Prostate gland (tissue), 2 donors: ENCODE measurements around the gene COL6A1. TPM values are rescaled to one million over a fixed set of nuclear protein-coding genes. Genes with fewer than 3 reads are reported as not detected.

Experiments used
- DNase-seq: peaks from one replicate; pipeline ENCODE4 v3.0.0-alpha.2; 2019; ENCODE audit warnings: low spot score
- H3K27ac ChIP-seq, 2 donors: fragments of 200-600 bp; sonication (generic); 2 replicates each; pipeline ENCODE4 v1.5.1; 2017 to 2019
- H3K27me3 ChIP-seq: fragments of 200-600 bp; sonication (generic); replicated peaks from 2 replicates; pipeline ENCODE4 v1.5.1; 2019; ENCODE audit not compliant: insufficient read depth
- H3K36me3 ChIP-seq, 2 donors: fragments of 200-600 bp; sonication (generic); 1 replicate in 1 of 2; 2 replicates in 1 of 2; pipeline versions ENCODE4 v1.5.1 to v1.8.1; 2017 to 2019
- H3K4me1 ChIP-seq: fragments of 200-600 bp; sonication (generic); replicated peaks from 2 replicates; pipeline ENCODE4 v1.5.1; 2019
- H3K4me3 ChIP-seq, 2 donors: fragments of 200-600 bp; sonication (generic); 2 replicates each; pipeline ENCODE4 v1.5.1; 2017 to 2019
- H3K9me3 ChIP-seq: fragments of 200-600 bp; sonication (generic); 2 replicates; pipeline ENCODE4 v1.5.1; 2017
- POLR2A ChIP-seq: fragments of 450-650 bp; IDR thresholded peaks from one replicate; pipeline ENCODE4 v1.6.1; 2016; ENCODE audit warnings: antibody characterized with exemption, mild to moderate bottlenecking
- POLR2AphosphoS5 ChIP-seq: sonication (generic); formaldehyde crosslinking; IDR thresholded peaks from one replicate; pipeline ENCODE4 v1.6.1; 2017; ENCODE audit warnings: antibody characterized with exemption
- WGBS: methylation state at CpG from one replicate; pipeline ENCODE4 v1.1.5; 2018; 5-methylcytosine and 5-hydroxymethylcytosine counted together
- intact Hi-C: fragments of 100-400 bp; cut with DNase I; formaldehyde crosslinking; loops from one replicate; pipeline ENCODE4 v1.14.2; 2022
- total RNA-seq, 2 donors: library from RNA; depleted of rRNA; stranded (reverse); fragments of >200 nt; gene quantifications; one replicate each; pipeline ENCODE4 v1.1.0, GENCODE V29; 2016
- TF ChIP-seq, protein P1 (sequence below), 4 experiments: fragments of 200-600 bp in 2 of 4; fragments of 450-650 bp in 2 of 4; sonication (generic) in 2 of 4; IDR thresholded peaks; 1 replicate in 3 of 4; 2 replicates in 1 of 4; pipeline ENCODE4 v1.5.1; 2016 to 2019; ENCODE audit warnings: antibody characterized with exemption in 4 of 4, mild to moderate bottlenecking in 2 of 4, moderate library complexity in 2 of 4

COL6A1 gene
- total RNA-seq, 2 donors from 2014 or later: 163 to 265 TPM

- intact Hi-C loops: no loop called here
- H3K4me3 ChIP-seq: no peak overlapping the region
- no peak for TF ChIP-seq POLR2A
- no peak for TF ChIP-seq POLR2AphosphoS5
- TF ChIP-seq, protein P1, sequence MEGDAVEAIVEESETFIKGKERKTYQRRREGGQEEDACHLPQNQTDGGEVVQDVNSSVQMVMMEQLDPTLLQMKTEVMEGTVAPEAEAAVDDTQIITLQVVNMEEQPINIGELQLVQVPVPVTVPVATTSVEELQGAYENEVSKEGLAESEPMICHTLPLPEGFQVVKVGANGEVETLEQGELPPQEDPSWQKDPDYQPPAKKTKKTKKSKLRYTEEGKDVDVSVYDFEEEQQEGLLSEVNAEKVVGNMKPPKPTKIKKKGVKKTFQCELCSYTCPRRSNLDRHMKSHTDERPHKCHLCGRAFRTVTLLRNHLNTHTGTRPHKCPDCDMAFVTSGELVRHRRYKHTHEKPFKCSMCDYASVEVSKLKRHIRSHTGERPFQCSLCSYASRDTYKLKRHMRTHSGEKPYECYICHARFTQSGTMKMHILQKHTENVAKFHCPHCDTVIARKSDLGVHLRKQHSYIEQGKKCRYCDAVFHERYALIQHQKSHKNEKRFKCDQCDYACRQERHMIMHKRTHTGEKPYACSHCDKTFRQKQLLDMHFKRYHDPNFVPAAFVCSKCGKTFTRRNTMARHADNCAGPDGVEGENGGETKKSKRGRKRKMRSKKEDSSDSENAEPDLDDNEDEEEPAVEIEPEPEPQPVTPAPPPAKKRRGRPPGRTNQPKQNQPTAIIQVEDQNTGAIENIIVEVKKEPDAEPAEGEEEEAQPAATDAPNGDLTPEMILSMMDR (IDR thresholded peaks at IDR 0.05): no peak
- H3K9me3 ChIP-seq: no peaks in the 10 kb centered on the region
- no peak for DNase-seq
- no peaks in the 10 kb centered on the region for H3K36me3 ChIP-seq
- 93% methylated on average over 36 of the region's 38 CpGs for WGBS
- no peaks in the 10 kb centered on the region for H3K4me1 ChIP-seq
- no peak overlapping the region for H3K27ac ChIP-seq
- no peaks in the 10 kb centered on the region for H3K27me3 ChIP-seq
Measured at GRCh38 chr21:45997495-45998275, 16.1 kb downstream of the COL6A1 start.

DNA sequence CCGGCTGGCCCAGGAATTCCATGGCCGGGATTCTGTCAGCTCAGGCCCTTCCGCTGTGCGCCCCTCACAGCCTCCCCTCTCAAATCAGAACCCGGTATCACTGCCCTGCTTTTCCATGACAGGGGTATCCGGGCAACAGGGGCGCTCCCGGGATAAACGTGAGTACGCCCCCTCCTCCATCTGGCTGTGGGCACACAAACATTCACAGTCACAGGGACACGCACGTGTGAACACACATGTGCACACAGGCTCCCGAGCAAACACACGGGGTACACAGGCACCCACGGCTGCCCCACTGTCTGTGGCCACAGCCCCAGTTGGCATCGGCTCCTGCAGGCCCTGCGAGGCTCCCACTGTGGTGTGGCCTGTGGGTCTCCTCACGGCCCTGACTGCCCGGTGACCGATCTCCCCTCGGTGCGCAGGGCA is 16.7 kb downstream of the COL6A1 start:
- H3K36me3 ChIP-seq: no peaks in the 10 kb centered on the region
- DNase-seq: no peak
- TF ChIP-seq, protein P1 (IDR thresholded peaks at IDR 0.05): no peak
- no peak for TF ChIP-seq POLR2AphosphoS5

GRCh38 chr21:45998871-45999580 is 17.5 kb downstream of the COL6A1 start:
- H3K4me1 ChIP-seq: no peaks in the 10 kb centered on the region
- intact Hi-C loops: no loop called here
- no peak for DNase-seq
- no peak overlapping the region for H3K4me3 ChIP-seq
- H3K27ac ChIP-seq: no peak overlapping the region
- 95% methylated on average over 31 of the region's 33 CpGs for WGBS
- H3K27me3 ChIP-seq: no peaks in the 10 kb centered on the region
- H3K36me3 ChIP-seq: no peaks in the 10 kb centered on the region
- H3K9me3 ChIP-seq: no peaks in the 10 kb centered on the region
- TF ChIP-seq POLR2A (no peak), POLR2AphosphoS5 (no peak)
- TF ChIP-seq, protein P1 (IDR thresholded peaks at IDR 0.05): no peak

More for the DNA sequence above, 16.7 kb downstream of the COL6A1 start:
- Histone ChIP-seq H3K9me3 (no peaks in the 10 kb centered on the region), H3K27ac (no peak overlapping the region), H3K27me3 (no peaks in the 10 kb centered on the region), H3K4me1 (no peaks in the 10 kb centered on the region), H3K4me3 (no peak overlapping the region)
- intact Hi-C loops: no loop called here
- 92% methylated on average over 22 of the region's 22 CpGs for WGBS

DNA sequence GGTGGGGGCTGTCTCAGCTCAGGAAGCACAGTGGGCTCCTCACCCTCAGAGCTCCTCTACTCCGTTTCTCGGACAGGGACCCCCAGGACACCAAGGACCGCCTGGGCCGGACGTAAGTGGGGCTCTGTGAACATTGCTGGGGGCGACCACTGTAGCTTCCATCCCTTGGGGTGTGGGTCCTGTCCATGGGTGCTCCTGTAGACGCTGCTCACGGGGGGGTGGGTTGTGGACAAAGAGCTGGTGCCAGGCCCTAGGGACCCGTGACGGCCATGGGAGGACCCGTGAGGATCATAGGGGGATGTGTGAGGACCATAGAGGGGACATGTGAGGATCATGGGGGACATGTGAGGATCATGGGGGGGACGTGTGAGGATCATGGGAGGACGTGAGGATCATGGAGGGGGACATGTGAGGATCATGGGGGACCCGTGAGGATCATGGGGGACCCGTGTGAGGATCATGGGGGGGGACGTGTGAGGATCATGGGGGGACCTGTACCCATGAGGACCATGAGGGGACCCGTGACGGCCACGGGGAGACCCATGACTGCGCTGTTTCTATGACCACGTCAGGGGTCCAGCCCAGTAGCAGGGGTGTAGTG is 18.1 kb downstream of the COL6A1 start:
- H3K9me3 ChIP-seq: no peaks in the 10 kb centered on the region
- no peaks in the 10 kb centered on the region for H3K36me3 ChIP-seq
- intact Hi-C loops: no loop called here
- no peak overlapping the region for H3K4me3 ChIP-seq
- H3K27ac ChIP-seq: no peak overlapping the region
- DNase-seq: no peak
- 73% methylated on average over 13 of the region's 21 CpGs for WGBS
- TF ChIP-seq POLR2A (no peak), POLR2AphosphoS5 (no peak)
- TF ChIP-seq, protein P1 (IDR thresholded peaks at IDR 0.05): no peak
- no peaks in the 10 kb centered on the region for H3K4me1 ChIP-seq
- H3K27me3 ChIP-seq: no peaks in the 10 kb centered on the region
